ENCODE measurements around the gene CARHSP1.

DNA sequence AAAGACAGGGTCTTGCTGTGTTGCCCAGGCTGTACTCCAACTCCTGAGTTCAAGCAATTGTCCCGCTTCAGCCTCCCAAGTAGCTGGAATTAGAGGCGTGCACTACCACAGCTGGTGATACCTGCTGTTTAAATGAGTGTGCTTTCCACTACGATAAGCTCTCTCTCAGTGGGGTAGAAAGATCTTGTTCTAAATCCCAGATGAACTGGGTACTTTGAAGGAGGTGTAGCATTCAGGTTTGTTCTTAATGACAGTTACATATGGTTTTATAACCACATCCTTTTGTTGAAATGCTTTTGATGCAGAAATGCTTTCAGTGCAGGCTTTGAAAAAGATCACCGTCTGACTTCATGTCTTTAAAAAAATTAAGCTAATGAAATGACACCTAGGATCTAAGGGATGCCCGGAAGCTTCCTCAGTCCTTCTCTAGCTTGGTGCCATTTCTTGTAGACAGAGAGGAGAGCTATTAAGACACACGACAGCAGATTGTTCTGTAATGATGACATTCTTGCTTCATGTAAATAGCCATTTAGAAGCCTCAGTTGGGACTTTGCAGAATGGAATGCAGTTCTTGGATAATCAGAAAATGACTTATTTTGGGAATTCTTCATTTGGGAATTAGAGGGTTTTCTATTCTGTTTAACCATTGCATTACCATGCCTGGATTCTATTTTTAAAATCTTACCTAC, 51.7 kb downstream of the CARHSP1 start:
- peak; percentile 33; the same call in 1 of the 2 replicates for TF ChIP-seq POLR2A (IDR thresholded peaks at IDR 0.05; ENCODE audit: low read depth, low read length)
- no peak; the same call in 1 of the 2 replicates for TF ChIP-seq POLR2AphosphoS5 (IDR thresholded peaks at IDR 0.05; ENCODE audit: low read depth, low read length)
- TF ChIP-seq TAF1 (IDR thresholded peaks at IDR 0.05; ENCODE audit: low read depth, low read length): no peak
